Aorta (tissue), 5 donors: ENCODE measurements around the gene SULT1C4. TPM values are rescaled to one million over a fixed set of nuclear protein-coding genes. Genes with fewer than 3 reads are reported as not detected.
"Not testable (repeated sequence)": the region's sequence is repeated elsewhere in the genome, so short reads cannot be mapped to it uniquely, and the experiment has no call there.

Source experiments
- ATAC-seq: fragments of 200-7000 bp; cut with Tn5 transposase; one replicate; pipeline ENCODE4 v1.9.1; 2022; ENCODE audit warnings: moderate library complexity; ENCODE audit not compliant: low FRiP score
- DNase-seq, 2 donors: peaks; one replicate each; pipeline ENCODE4 v3.0.0-alpha.2; 2020
- H3K27ac ChIP-seq, 2 donors: one replicate each; pipeline ENCODE4 v1.5.1; 2013; ENCODE audit warnings: low read length in 2 of 2, mild to moderate bottlenecking in 2 of 2, moderate library complexity in 2 of 2, control low read depth in 1 of 2, inconsistent platforms in 1 of 2, low read depth in 1 of 2
- H3K27me3 ChIP-seq, 2 donors: one replicate each; pipeline ENCODE4 v1.6.1; 2013; ENCODE audit warnings: control low read depth in 1 of 2, low read length in 1 of 2, mild to moderate bottlenecking in 1 of 2, moderate library complexity in 1 of 2; ENCODE audit not compliant: insufficient read depth in 2 of 2, control insufficient read depth in 1 of 2
- H3K36me3 ChIP-seq, 2 donors: one replicate each; pipeline ENCODE4 v1.6.1; 2013; ENCODE audit warnings: control low read depth in 1 of 2, low read length in 1 of 2, mild to moderate bottlenecking in 1 of 2; ENCODE audit not compliant: insufficient read depth in 2 of 2, control insufficient read depth in 1 of 2
- H3K4me1 ChIP-seq, 2 donors: one replicate each; pipeline ENCODE4 v1.6.1; 2013; ENCODE audit warnings: low read length in 2 of 2, control low read depth in 1 of 2, mild to moderate bottlenecking in 1 of 2, moderate library complexity in 1 of 2; ENCODE audit not compliant: insufficient read depth in 2 of 2, control insufficient read depth in 1 of 2
- H3K4me3 ChIP-seq, 2 donors: one replicate each; pipeline ENCODE4 v1.5.1; 2013; ENCODE audit warnings: low read length in 2 of 2, control low read depth in 1 of 2, mild to moderate bottlenecking in 1 of 2
- H3K9me3 ChIP-seq: one replicate; pipeline ENCODE4 v1.6.1; 2013; ENCODE audit warnings: mild to moderate bottlenecking, low read length; ENCODE audit not compliant: control insufficient read depth
- WGBS, 2 donors: extraction: QIAGEN DNeasy Blood & Tissue Kit; methylation state at CpG; one replicate each; pipeline ENCODE4 v1.1.7; 2013; 5-methylcytosine and 5-hydroxymethylcytosine counted together
- intact Hi-C, 2 donors: fragments of 100-400 bp; cut with DNase I; formaldehyde crosslinking; loops; one replicate each; pipeline versions ENCODE4 v1.14.2 to v1.15.0; 2022
- polyA plus RNA-seq, 2 donors: library from polyadenylated mRNA; stranded (reverse); fragments of 200-250 nt; gene quantifications; one replicate each; pipeline ENCODE4 v1.2.3, GENCODE V29; 2013
- total RNA-seq, 2 donors: library from RNA; stranded (reverse); fragmentation: NEBNext Ultra II Directional; extraction: Animal tissue kit (Norgen Biotek cat#: 25700); gene quantifications; one replicate each; pipeline ENCODE4 v1.2.1, GENCODE V29; 2021
- donor health status: healthy with polysubstance abuse.
- donor health status: Bipolar disorder and iron deficiency.
- donor health status: DM: no; HTN: no; CAD: no.
- donor health status: DM: no; HTN: no; CAD: no.
- donor health status: DM: yes; HTN: yes; CAD: no.

The SULT1C4 gene
- total and polyA plus RNA-seq, 4 donors: 2.7 to 10.3 (median 4.2) TPM; not detected in 1

GRCh38 chr2:108351889-108352288 lies 25.9 kb upstream of the SULT1C4 start:
- Histone ChIP-seq H3K27ac (no peak overlapping the region), H3K9me3 (no peaks in the 10 kb centered on the region), H3K4me3 (no peak overlapping the region), H3K4me1 (no peaks in the 10 kb centered on the region), H3K27me3 (no peaks in the 10 kb centered on the region), H3K36me3 (no peaks in the 10 kb centered on the region)
- ATAC-seq (no peak), DNase-seq (no peak)
- intact Hi-C loops: loop anchor here in 1 of 2 donors (5.0 kb wide), 1 partner anchor 230 kb away; no protein-coding TSS in a partner anchor

- intact Hi-C loops: loop anchor here in 1 of 2 donors (5.0 kb wide), 1 partner anchor 228 kb away; no protein-coding TSS in a partner anchor
- H3K4me1 ChIP-seq: no peaks in the 10 kb centered on the region
- ATAC-seq (no peak), DNase-seq (no peak)
- H3K36me3 ChIP-seq: no peaks in the 10 kb centered on the region
- no peak overlapping the region for H3K4me3 ChIP-seq
- H3K27me3 ChIP-seq: no peaks in the 10 kb centered on the region
- no peaks in the 10 kb centered on the region for H3K9me3 ChIP-seq
- no peak overlapping the region for H3K27ac ChIP-seq
- WGBS, 2 donors: 73 to 76% methylated on average over 5 of the region's 5 CpGs
These were observed 23.6 kb upstream of the SULT1C4 start for GRCh38 chr2:108354136-108354535.

- H3K4me1 ChIP-seq: no peaks in the 10 kb centered on the region
- H3K4me3 ChIP-seq: no peak overlapping the region
- intact Hi-C loops: no loop called here
- no peaks in the 10 kb centered on the region for H3K9me3 ChIP-seq
- WGBS, 2 donors: 82 to 91% methylated on average over 2 of the region's 2 CpGs
- no peak for DNase-seq
- H3K27me3 ChIP-seq: no peaks in the 10 kb centered on the region
- no peak overlapping the region for H3K27ac ChIP-seq
- no peak for ATAC-seq
- H3K36me3 ChIP-seq: no peaks in the 10 kb centered on the region
These were observed 21.6 kb upstream of the SULT1C4 start for GRCh38 chr2:108355906-108356734.

GRCh38 chr2:108359336-108359735 lies 18.4 kb upstream of the SULT1C4 start:
- H3K4me3 ChIP-seq, intact Hi-C loops, H3K27ac ChIP-seq, H3K27me3 ChIP-seq, H3K9me3 ChIP-seq, ATAC-seq, H3K36me3 ChIP-seq, H3K4me1 ChIP-seq, DNase-seq: not testable (repeated sequence)
- WGBS, 2 donors: 89 to 92% methylated on average over 1 of the region's 1 CpG

GRCh38 chr2:108360776-108361468 lies 16.8 kb upstream of the SULT1C4 start:
- Histone ChIP-seq H3K27me3 (no peaks in the 10 kb centered on the region), H3K9me3 (peaks cover 2% of the 10 kb centered on the region), H3K4me1 (no peaks in the 10 kb centered on the region), H3K27ac (no peak overlapping the region), H3K36me3 (no peaks in the 10 kb centered on the region), H3K4me3 (no peak overlapping the region)
- ATAC-seq (no peak), DNase-seq (no peak)
- intact Hi-C loops: no loop called here
- WGBS, 2 donors: 67 to 71% methylated on average over 2 of the region's 2 CpGs

- Histone ChIP-seq H3K36me3 (no peaks in the 10 kb centered on the region), H3K27me3 (no peaks in the 10 kb centered on the region), H3K4me1 (no peaks in the 10 kb centered on the region), H3K9me3 (peaks cover 2% of the 10 kb centered on the region), H3K4me3 (no peak overlapping the region), H3K27ac (no peak overlapping the region)
- intact Hi-C loops: no loop called here
- no peak for DNase-seq
- 83 to 88% methylated on average over 6 of the region's 6 CpGs for WGBS, 2 donors
- no peak for ATAC-seq
These were observed 14.5 kb upstream of the SULT1C4 start for GRCh38 chr2:108363024-108363907.

- H3K4me1 ChIP-seq: no peaks in the 10 kb centered on the region
- intact Hi-C loops: no loop called here
- 71 to 76% methylated on average over 1 of the region's 1 CpG for WGBS, 2 donors
- no peak overlapping the region for H3K27ac ChIP-seq
- DNase-seq (no peak), ATAC-seq (no peak)
- no peaks in the 10 kb centered on the region for H3K27me3 ChIP-seq
- H3K9me3 ChIP-seq: peaks cover 2% of the 10 kb centered on the region
- no peak overlapping the region for H3K4me3 ChIP-seq
- no peaks in the 10 kb centered on the region for H3K36me3 ChIP-seq
These were observed 13.9 kb upstream of the SULT1C4 start for GRCh38 chr2:108363908-108364225.

GRCh38 chr2:108364676-108365297 lies 13.0 kb upstream of the SULT1C4 start:
- intact Hi-C loops: no loop called here
- Histone ChIP-seq H3K9me3 (peaks cover 2% of the 10 kb centered on the region), H3K4me1 (no peaks in the 10 kb centered on the region), H3K27me3 (no peaks in the 10 kb centered on the region), H3K27ac (no peak overlapping the region), H3K36me3 (no peaks in the 10 kb centered on the region), H3K4me3 (no peak overlapping the region)
- no peak for ATAC-seq
- 82 to 85% methylated on average over 6 of the region's 6 CpGs for WGBS, 2 donors
- no peak for DNase-seq
